ENCODE data around the gene PYGM. TPM values are rescaled to one million over a fixed set of nuclear protein-coding genes. Genes with fewer than 3 reads are reported as not detected.
A peak's percentile ranks its signal among the peaks of the same experiment; 100 is the strongest.

The PYGM gene
- total RNA-seq, 1 donor from 2014 or later: 291 TPM

- Histone ChIP-seq H3K36me3 (ENCODE audit: control insufficient read depth in 3 of 3, insufficient read depth in 3 of 3, low read length in 3 of 3) (peaks cover 17 to 28% (median 21%) of the 10 kb centered on the region in 3 donors), H3K27ac (ENCODE audit: low read depth, low read length) (peak overlapping the region; percentile 87), H3K9me3 (ENCODE audit: control insufficient read depth in 3 of 3, low read length in 3 of 3) (no peaks in the 10 kb centered on the region), H3K4me3 (ENCODE audit: low read length in 3 of 3) (peak overlapping the region; percentile 48 to 67 (median 56)), H3K4me1 (ENCODE audit: control insufficient read depth in 3 of 3, insufficient read depth in 3 of 3, low read length in 3 of 3) (peaks cover 47 to 67% (median 65%) of the 10 kb centered on the region in 3 donors), H3K27me3 (ENCODE audit: control insufficient read depth in 3 of 3, insufficient read depth in 3 of 3, low read length in 3 of 3) (no peaks in the 10 kb centered on the region), H3K9ac (ENCODE audit: low read depth in 1 of 3, low read length in 3 of 3) (peak overlapping the region; percentile 65 to 79 (median 76))
These were observed 14.0 kb downstream of the PYGM start for GRCh38 chr11:64745521-64746328.

DNA sequence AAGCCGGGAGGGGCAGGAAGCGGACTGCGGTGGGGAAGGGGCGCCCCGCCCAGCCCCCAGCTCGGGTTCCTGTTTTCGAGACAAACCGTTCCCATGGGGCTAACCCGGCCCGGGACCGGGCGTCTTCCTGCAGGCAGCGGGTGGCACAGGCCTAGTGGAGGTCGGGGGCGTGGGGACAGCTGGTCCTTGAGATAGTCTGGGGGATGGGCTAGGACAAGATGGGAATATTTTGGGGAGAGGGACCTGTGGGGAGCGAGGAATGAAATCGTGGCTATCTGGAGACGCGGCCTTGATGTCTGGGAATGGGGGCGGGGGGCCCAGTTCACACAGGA is 14.6 kb downstream of the PYGM start:
- H3K9ac ChIP-seq (ENCODE audit: low read depth in 1 of 3, low read length in 3 of 3): peak overlapping the region; percentile 65 to 79 (median 76)
- H3K9me3 ChIP-seq (ENCODE audit: control insufficient read depth in 3 of 3, low read length in 3 of 3): no peaks in the 10 kb centered on the region
- peak overlapping the region; percentile 48 to 67 (median 56) for H3K4me3 ChIP-seq (ENCODE audit: low read length in 3 of 3)
- peak overlapping the region; percentile 87 for H3K27ac ChIP-seq (ENCODE audit: low read depth, low read length)
- H3K36me3 ChIP-seq (ENCODE audit: control insufficient read depth in 3 of 3, insufficient read depth in 3 of 3, low read length in 3 of 3): peaks cover 12 to 23% (median 15%) of the 10 kb centered on the region in 3 donors
- H3K27me3 ChIP-seq (ENCODE audit: control insufficient read depth in 3 of 3, insufficient read depth in 3 of 3, low read length in 3 of 3): no peaks in the 10 kb centered on the region
- H3K4me1 ChIP-seq (ENCODE audit: control insufficient read depth in 3 of 3, insufficient read depth in 3 of 3, low read length in 3 of 3): peaks cover 43 to 62% (median 60%) of the 10 kb centered on the region in 3 donors

- H3K9me3 ChIP-seq (ENCODE audit: control insufficient read depth in 3 of 3, low read length in 3 of 3): no peaks in the 10 kb centered on the region
- peaks cover 10 to 21% (median 13%) of the 10 kb centered on the region in 3 donors for H3K36me3 ChIP-seq (ENCODE audit: control insufficient read depth in 3 of 3, insufficient read depth in 3 of 3, low read length in 3 of 3)
- no peaks in the 10 kb centered on the region for H3K27me3 ChIP-seq (ENCODE audit: control insufficient read depth in 3 of 3, insufficient read depth in 3 of 3, low read length in 3 of 3)
- peak overlapping the region; percentile 64 to 87 (median 83) for H3K4me3 ChIP-seq (ENCODE audit: low read length in 3 of 3)
- peak overlapping the region; percentile 65 to 85 (median 65) for H3K9ac ChIP-seq (ENCODE audit: low read depth in 1 of 3, low read length in 3 of 3)
- H3K4me1 ChIP-seq (ENCODE audit: control insufficient read depth in 3 of 3, insufficient read depth in 3 of 3, low read length in 3 of 3): peaks cover 40 to 60% (median 58%) of the 10 kb centered on the region in 3 donors
- H3K27ac ChIP-seq (ENCODE audit: low read depth, low read length): peak overlapping the region; percentile 87
These were observed 15.1 kb downstream of the PYGM start for GRCh38 chr11:64744544-64745188.

GRCh38 chr11:64743591-64744543 is 15.9 kb downstream of the PYGM start, which contains the start of gene RASGRP2:
Gene RASGRP2 (minus strand): TSS chr11:64744142. CDS start chr11:64742866, 1,276 bp downstream.
- Histone ChIP-seq H3K9me3 (ENCODE audit: control insufficient read depth in 3 of 3, low read length in 3 of 3) (no peaks in the 10 kb centered on the region), H3K36me3 (ENCODE audit: control insufficient read depth in 3 of 3, insufficient read depth in 3 of 3, low read length in 3 of 3) (peaks cover 10 to 21% (median 13%) of the 10 kb centered on the region in 3 donors), H3K9ac (ENCODE audit: low read depth in 1 of 3, low read length in 3 of 3) (peak within 1 kb of the TSS; percentile 65 to 85 (median 77)), H3K27ac (ENCODE audit: low read depth, low read length) (peak within 1 kb of the TSS; percentile 87), H3K4me3 (ENCODE audit: low read length in 3 of 3) (peak within 1 kb of the TSS; percentile 64 to 87 (median 83)), H3K27me3 (ENCODE audit: control insufficient read depth in 3 of 3, insufficient read depth in 3 of 3, low read length in 3 of 3) (no peaks in the 10 kb centered on the region), H3K4me1 (ENCODE audit: control insufficient read depth in 3 of 3, insufficient read depth in 3 of 3, low read length in 3 of 3) (peaks cover 40 to 60% (median 57%) of the 10 kb centered on the region in 3 donors)

- peak overlapping the region; percentile 64 to 87 (median 83) for H3K4me3 ChIP-seq (ENCODE audit: low read length in 3 of 3)
- peaks cover 10 to 13% (median 11%) of the 10 kb centered on the region in 3 donors for H3K36me3 ChIP-seq (ENCODE audit: control insufficient read depth in 3 of 3, insufficient read depth in 3 of 3, low read length in 3 of 3)
- H3K9ac ChIP-seq (ENCODE audit: low read depth in 1 of 3, low read length in 3 of 3): peak overlapping the region; percentile 65 to 85 (median 77)
- peaks cover 38 to 57% (median 53%) of the 10 kb centered on the region in 3 donors for H3K4me1 ChIP-seq (ENCODE audit: control insufficient read depth in 3 of 3, insufficient read depth in 3 of 3, low read length in 3 of 3)
- H3K27ac ChIP-seq (ENCODE audit: low read depth, low read length): peak overlapping the region; percentile 78
- no peaks in the 10 kb centered on the region for H3K9me3 ChIP-seq (ENCODE audit: control insufficient read depth in 3 of 3, low read length in 3 of 3)
- no peaks in the 10 kb centered on the region for H3K27me3 ChIP-seq (ENCODE audit: control insufficient read depth in 3 of 3, insufficient read depth in 3 of 3, low read length in 3 of 3)
These were observed 16.7 kb downstream of the PYGM start for GRCh38 chr11:64742889-64743590.

DNA sequence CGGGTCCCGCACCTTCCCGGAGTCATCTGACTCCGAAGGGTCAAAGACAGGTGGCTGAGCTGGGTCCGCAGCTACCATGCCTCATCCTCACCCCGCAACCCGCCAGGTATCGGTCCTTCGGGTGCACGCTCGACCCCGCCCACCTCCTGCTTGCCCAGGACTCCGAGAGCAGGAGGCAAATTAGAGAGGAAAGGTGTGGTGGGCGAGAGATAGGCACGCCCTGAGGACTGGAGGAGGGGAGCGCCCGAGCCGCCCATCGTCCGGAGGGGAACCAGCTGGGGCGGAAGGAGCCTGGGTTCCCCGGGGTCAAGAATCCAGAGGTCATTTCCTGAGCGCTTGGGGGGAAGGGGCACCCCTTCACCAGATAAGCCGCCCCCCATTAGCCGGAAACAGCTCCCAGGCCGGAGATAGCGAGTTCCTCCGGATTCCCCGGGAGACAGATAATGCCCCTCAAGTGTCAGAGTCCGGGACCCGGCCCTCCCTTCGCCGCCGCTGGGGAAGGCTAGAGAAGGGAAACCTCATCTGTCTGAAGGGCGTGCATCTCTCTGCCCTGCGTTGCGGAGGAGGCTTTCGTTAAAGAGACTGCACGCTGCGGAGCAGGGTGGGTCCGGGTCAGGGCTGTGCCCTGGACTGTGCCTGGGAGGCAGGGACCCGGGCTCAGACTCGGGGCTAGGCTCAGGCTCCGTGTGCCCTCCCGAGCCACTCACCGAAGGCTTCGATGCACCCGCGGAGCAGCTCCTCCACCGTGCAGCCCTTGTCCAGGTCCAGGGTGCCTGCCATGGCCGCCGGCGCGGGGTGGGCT is 17.5 kb downstream of the PYGM start:
- H3K9ac ChIP-seq (ENCODE audit: low read depth in 1 of 3, low read length in 3 of 3): peak overlapping the region; percentile 59 to 85 (median 77)
- peaks cover 7 to 8% (median 7%) of the 10 kb centered on the region in 3 donors for H3K36me3 ChIP-seq (ENCODE audit: control insufficient read depth in 3 of 3, insufficient read depth in 3 of 3, low read length in 3 of 3)
- peaks cover 31 to 49% (median 46%) of the 10 kb centered on the region in 3 donors for H3K4me1 ChIP-seq (ENCODE audit: control insufficient read depth in 3 of 3, insufficient read depth in 3 of 3, low read length in 3 of 3)
- no peaks in the 10 kb centered on the region for H3K9me3 ChIP-seq (ENCODE audit: control insufficient read depth in 3 of 3, low read length in 3 of 3)
- H3K27ac ChIP-seq (ENCODE audit: low read depth, low read length): peak overlapping the region; percentile 78
- peak overlapping the region; percentile 64 to 87 (median 83) for H3K4me3 ChIP-seq (ENCODE audit: low read length in 3 of 3)
- no peaks in the 10 kb centered on the region for H3K27me3 ChIP-seq (ENCODE audit: control insufficient read depth in 3 of 3, insufficient read depth in 3 of 3, low read length in 3 of 3)

DNA sequence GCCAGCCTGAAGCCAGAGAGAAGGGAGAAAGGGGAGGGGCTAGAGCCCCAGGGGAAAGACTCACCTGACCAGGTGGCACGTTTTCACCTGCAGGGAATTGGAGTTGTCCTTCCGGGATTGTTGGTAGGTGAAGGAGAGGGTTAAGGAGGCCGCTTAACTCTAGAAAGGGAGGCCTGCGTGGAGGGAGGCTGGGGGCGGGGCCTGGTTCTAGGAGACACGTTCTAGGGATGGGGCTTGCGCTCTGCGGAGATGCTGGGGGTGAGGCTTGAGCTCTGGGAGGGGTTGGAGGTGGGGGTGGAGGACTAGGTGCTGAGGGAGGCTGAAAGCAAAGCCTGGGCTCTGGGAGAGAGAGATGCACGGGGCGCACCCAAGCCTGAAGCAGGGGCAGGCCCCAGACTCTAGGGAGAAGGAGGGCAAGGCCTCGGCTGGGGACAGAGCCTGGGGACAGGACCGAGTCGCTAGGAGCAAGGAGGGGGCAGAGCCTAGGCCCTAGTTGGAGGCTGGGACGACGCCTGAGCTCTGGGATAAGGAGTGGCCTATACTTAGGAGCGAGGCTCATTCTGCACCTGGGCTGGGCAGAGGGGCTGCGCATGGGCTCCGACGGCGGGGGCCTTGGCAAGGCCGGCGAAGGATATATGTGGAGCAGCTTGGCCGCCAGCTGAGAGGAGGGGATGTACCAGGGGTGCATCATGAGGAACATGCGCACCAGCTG is 18.2 kb downstream of the PYGM start:
- H3K9me3 ChIP-seq (ENCODE audit: control insufficient read depth in 3 of 3, low read length in 3 of 3): no peaks in the 10 kb centered on the region
- peak overlapping the region; percentile 78 for H3K27ac ChIP-seq (ENCODE audit: low read depth, low read length)
- peaks cover 23 to 43% (median 38%) of the 10 kb centered on the region in 3 donors for H3K4me1 ChIP-seq (ENCODE audit: control insufficient read depth in 3 of 3, insufficient read depth in 3 of 3, low read length in 3 of 3)
- H3K27me3 ChIP-seq (ENCODE audit: control insufficient read depth in 3 of 3, insufficient read depth in 3 of 3, low read length in 3 of 3): no peaks in the 10 kb centered on the region
- H3K4me3 ChIP-seq (ENCODE audit: low read length in 3 of 3): peak overlapping the region; percentile 64 to 87 (median 83)
- H3K36me3 ChIP-seq (ENCODE audit: control insufficient read depth in 3 of 3, insufficient read depth in 3 of 3, low read length in 3 of 3): peaks cover 0 to 3% (median under 1%) of the 10 kb centered on the region in 3 donors
- peak overlapping the region in 2 of 3 donors; percentile 14 to 85 for H3K9ac ChIP-seq (ENCODE audit: low read depth in 1 of 3, low read length in 3 of 3)

DNA sequence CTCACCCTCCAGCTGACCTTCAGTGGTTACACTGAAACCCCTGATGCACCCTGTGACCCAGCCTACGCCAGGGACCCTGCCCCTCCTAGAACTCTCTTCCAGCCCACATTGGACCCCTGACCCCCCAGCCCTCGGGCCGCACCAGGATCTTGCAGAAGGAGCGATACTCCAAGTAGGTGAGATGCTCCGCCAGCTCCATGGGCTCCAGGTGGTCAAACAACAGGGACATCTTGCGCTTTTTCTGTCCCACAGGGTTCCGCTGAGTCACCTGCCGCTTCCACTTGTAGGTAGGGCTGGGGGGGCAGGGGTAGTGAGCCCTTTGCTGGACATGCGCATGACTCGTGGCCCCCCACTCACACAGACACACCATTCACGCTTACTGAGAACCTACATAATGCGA is 19.9 kb downstream of the PYGM start:
- Histone ChIP-seq H3K9ac (ENCODE audit: low read depth in 1 of 3, low read length in 3 of 3) (no peak overlapping the region), H3K27me3 (ENCODE audit: control insufficient read depth in 3 of 3, insufficient read depth in 3 of 3, low read length in 3 of 3) (no peaks in the 10 kb centered on the region)

More for the DNA sequence above, 19.9 kb downstream of the PYGM start:
- Histone ChIP-seq H3K36me3 (ENCODE audit: control insufficient read depth in 3 of 3, insufficient read depth in 3 of 3, low read length in 3 of 3) (peaks cover 0 to 6% (median 3%) of the 10 kb centered on the region in 3 donors), H3K4me1 (ENCODE audit: control insufficient read depth in 3 of 3, insufficient read depth in 3 of 3, low read length in 3 of 3) (peaks cover 21 to 41% (median 29%) of the 10 kb centered on the region in 3 donors), H3K27ac (ENCODE audit: low read depth, low read length) (no peak overlapping the region), H3K9me3 (ENCODE audit: control insufficient read depth in 3 of 3, low read length in 3 of 3) (no peaks in the 10 kb centered on the region), H3K4me3 (ENCODE audit: low read length in 3 of 3) (no peak overlapping the region)

Data from skeletal muscle tissue (tissue), 4 donors.